Keratinocyte (primary cell): ENCODE data around the gene HORMAD2. TPM values are rescaled to one million over a fixed set of nuclear protein-coding genes. Genes with fewer than 3 reads are reported as not detected.

Source experiments
- DNase-seq: peaks from one replicate; pipeline ENCODE4 v3.0.0-alpha.2; 2011; ENCODE audit warnings: low read depth, missing footprints, low spot score
- FAIRE-seq: peaks from 2 replicates; lab custom pipeline; 2011; peaks lifted over from hg19 to GRCh38; lab: Jason Lieb, UNC
- H2AFZ ChIP-seq: 2 replicates; pipeline ENCODE4 v1.6.0; 2012; ENCODE audit warnings: low read length, control low read depth, inconsistent platforms; ENCODE audit not compliant: control insufficient read depth
- H3K27ac ChIP-seq: 2 replicates; pipeline ENCODE4 v1.5.1; 2011; ENCODE audit warnings: low read length; ENCODE audit not compliant: control insufficient read depth, insufficient read depth
- H3K27me3 ChIP-seq: 3 replicates; pipeline ENCODE4 v1.6.0; 2011; ENCODE audit warnings: low read length; ENCODE audit not compliant: control insufficient read depth, insufficient read depth; ENCODE audit errors: extremely low read depth
- H3K36me3 ChIP-seq, 2 experiments: 2 replicates in 1 of 2; 3 replicates in 1 of 2; pipeline ENCODE4 v1.5.1; 2011; ENCODE audit warnings: low read length in 2 of 2, mild to moderate bottlenecking in 1 of 2; ENCODE audit not compliant: control insufficient read depth in 2 of 2, insufficient read depth in 2 of 2; ENCODE audit errors: extremely low read depth in 1 of 2
- H3K4me1 ChIP-seq: 3 replicates; pipeline ENCODE4 v1.5.1; 2011; ENCODE audit warnings: low read length; ENCODE audit not compliant: control insufficient read depth, insufficient read depth; ENCODE audit errors: extremely low read depth
- H3K4me2 ChIP-seq: 3 replicates; pipeline ENCODE4 v1.6.0; 2011; ENCODE audit warnings: low read depth, low read length; ENCODE audit not compliant: control insufficient read depth, insufficient read depth; ENCODE audit errors: extremely low read depth
- H3K4me3 ChIP-seq, 3 experiments: fragments of 200-600 bp in 1 of 3; sonication (generic) in 1 of 3; 2 replicates in 2 of 3; 3 replicates in 1 of 3; pipeline ENCODE4 v1.5.1; 2011 to 2016; ENCODE audit warnings: low read length in 3 of 3, mild to moderate bottlenecking in 3 of 3, control low read depth in 2 of 3, inconsistent platforms in 1 of 3, low read depth in 1 of 3, mixed read lengths in 1 of 3, mixed run types in 1 of 3, moderate library complexity in 1 of 3; ENCODE audit not compliant: control insufficient read depth in 2 of 3, insufficient read depth in 2 of 3; ENCODE audit errors: extremely low read depth in 1 of 3
- H3K79me2 ChIP-seq: 2 replicates; pipeline ENCODE4 v1.6.0; 2012; ENCODE audit warnings: low read length; ENCODE audit not compliant: control insufficient read depth, insufficient read depth
- H3K9ac ChIP-seq: 3 replicates; pipeline ENCODE4 v1.6.0; 2011; ENCODE audit warnings: low read length; ENCODE audit not compliant: control insufficient read depth, insufficient read depth; ENCODE audit errors: extremely low read depth
- H3K9me1 ChIP-seq: 3 replicates; pipeline ENCODE4 v1.6.0; 2011; ENCODE audit warnings: low read length; ENCODE audit not compliant: control insufficient read depth, insufficient read depth; ENCODE audit errors: extremely low read depth
- H3K9me3 ChIP-seq: 2 replicates; pipeline ENCODE4 v1.5.1; 2012; ENCODE audit warnings: low read depth, low read length; ENCODE audit not compliant: control insufficient read depth
- H4K20me1 ChIP-seq: 3 replicates; pipeline ENCODE4 v1.6.0; 2011; ENCODE audit warnings: low read length; ENCODE audit not compliant: control insufficient read depth, insufficient read depth; ENCODE audit errors: extremely low read depth
- EZH2 ChIP-seq: IDR thresholded peaks from one replicate; pipeline ENCODE4 v1.6.1; 2012; ENCODE audit warnings: inconsistent platforms, mild to moderate bottlenecking, low read length, moderate library complexity
- dilution Hi-C: fragments of 300-500 bp; cut with MboI; formaldehyde crosslinking; loops from one replicate; pipeline ENCODE4 v1.7.0; 2020; ENCODE audit warnings: low sequenced_read_pairs; ENCODE audit not compliant: extremely low pct_ligation_motif_present
- polyA plus RNA-seq, 5 experiments: library from polyadenylated mRNA; depleted of rRNA in 3 of 5; stranded (reverse) in 3 of 5; stranded (forward) in 1 of 5; unstranded in 1 of 5; fragments of >200 nt; gene quantifications; 1 replicate in 1 of 5; 2 replicates in 3 of 5; 3 replicates in 1 of 5; pipeline versions ENCODE4 v1.2.1 to v1.2.3, GENCODE V29; 2011 to 2012; ENCODE audit warnings: missing spikeins in 2 of 5, low read depth in 1 of 5, low replicate concordance in 1 of 5
- TF ChIP-seq, protein P1 (sequence below), 3 experiments: IDR thresholded peaks in 1 of 3; conservative IDR thresholded peaks in 1 of 3; optimal IDR thresholded peaks in 1 of 3; 2 replicates in 2 of 3; 3 replicates in 1 of 3; pipeline versions ENCODE3 to v1.5.1; 2011; ENCODE audit warnings: low read length in 3 of 3, mild to moderate bottlenecking in 3 of 3, moderate library complexity in 2 of 3, control low read depth in 1 of 3, inconsistent platforms in 1 of 3; ENCODE audit not compliant: insufficient read depth in 2 of 3; ENCODE audit errors: extremely low read depth in 1 of 3

Gene HORMAD2
- polyA plus RNA-seq, 1 donor (not counting 4 experiments of a cell fraction or from before 2014, with no cell fraction given): not detected

DNA sequence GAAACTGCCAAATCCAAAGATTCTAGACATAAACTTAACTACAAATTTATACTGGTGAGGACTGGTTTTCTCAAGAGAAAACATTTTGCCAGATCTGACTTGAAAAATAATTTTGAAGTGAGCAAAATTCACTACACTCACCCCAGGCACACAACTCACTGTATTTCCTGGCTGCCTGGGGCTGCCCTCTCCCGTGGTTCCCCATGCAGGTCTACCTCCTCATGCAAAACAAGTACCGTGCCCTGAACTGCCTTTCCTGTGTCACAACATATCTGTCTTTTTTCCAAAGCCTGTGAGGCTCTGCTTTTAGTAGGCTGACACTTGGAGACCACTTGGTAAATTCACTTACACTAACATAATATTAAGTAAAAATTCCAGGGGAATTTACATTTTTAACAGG lies 89.9 kb downstream of the HORMAD2 start:
- Histone ChIP-seq H3K4me3 (no peak overlapping the region), H3K9me1 (no peaks in the 10 kb centered on the region), H3K36me3 (no peaks in the 10 kb centered on the region), H3K9me3 (no peaks in the 10 kb centered on the region), H4K20me1 (no peaks in the 10 kb centered on the region), H3K27me3 (no peaks in the 10 kb centered on the region), H2AFZ (no peak overlapping the region), H3K9ac (no peak overlapping the region), H3K4me1 (no peaks in the 10 kb centered on the region), H3K4me2 (no peak overlapping the region), H3K79me2 (no peaks in the 10 kb centered on the region), H3K27ac (no peak overlapping the region)
- dilution Hi-C loops: no loop called here
- no peak for DNase-seq
- FAIRE-seq: no peak
- no peak for TF ChIP-seq EZH2
- TF ChIP-seq, protein P1, sequence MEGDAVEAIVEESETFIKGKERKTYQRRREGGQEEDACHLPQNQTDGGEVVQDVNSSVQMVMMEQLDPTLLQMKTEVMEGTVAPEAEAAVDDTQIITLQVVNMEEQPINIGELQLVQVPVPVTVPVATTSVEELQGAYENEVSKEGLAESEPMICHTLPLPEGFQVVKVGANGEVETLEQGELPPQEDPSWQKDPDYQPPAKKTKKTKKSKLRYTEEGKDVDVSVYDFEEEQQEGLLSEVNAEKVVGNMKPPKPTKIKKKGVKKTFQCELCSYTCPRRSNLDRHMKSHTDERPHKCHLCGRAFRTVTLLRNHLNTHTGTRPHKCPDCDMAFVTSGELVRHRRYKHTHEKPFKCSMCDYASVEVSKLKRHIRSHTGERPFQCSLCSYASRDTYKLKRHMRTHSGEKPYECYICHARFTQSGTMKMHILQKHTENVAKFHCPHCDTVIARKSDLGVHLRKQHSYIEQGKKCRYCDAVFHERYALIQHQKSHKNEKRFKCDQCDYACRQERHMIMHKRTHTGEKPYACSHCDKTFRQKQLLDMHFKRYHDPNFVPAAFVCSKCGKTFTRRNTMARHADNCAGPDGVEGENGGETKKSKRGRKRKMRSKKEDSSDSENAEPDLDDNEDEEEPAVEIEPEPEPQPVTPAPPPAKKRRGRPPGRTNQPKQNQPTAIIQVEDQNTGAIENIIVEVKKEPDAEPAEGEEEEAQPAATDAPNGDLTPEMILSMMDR (optimal IDR thresholded peaks at IDR 0.05 in 1 of 3, IDR thresholded peaks at IDR 0.05 in 1 of 3, conservative IDR thresholded peaks at IDR 0.05 in 1 of 3; ENCODE audit: extremely low read depth in 1 of 3, insufficient read depth in 2 of 3, low read length in 3 of 3): no peak

DNA sequence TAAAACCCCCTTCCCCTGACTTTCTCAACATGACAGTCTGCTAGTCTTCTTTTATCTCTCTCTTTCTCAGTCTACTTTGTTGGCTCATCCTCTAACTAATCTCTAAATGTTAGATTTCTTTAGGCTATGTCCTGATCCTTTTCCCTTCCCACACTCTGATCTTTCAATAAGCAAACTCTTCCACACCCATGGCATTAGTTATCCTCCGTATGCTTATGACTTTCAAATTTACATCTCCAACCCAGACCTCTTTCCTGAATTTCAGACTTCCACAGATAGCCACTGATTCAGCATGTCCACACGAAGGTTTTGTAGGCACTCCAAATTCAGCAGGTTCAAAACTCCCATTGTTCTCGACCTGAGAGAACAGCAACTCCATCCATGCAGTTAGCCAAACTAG lies 90.7 kb downstream of the HORMAD2 start:
- H3K9me1 ChIP-seq: no peaks in the 10 kb centered on the region
- H3K27me3 ChIP-seq: no peaks in the 10 kb centered on the region
- TF ChIP-seq, protein P1 (optimal IDR thresholded peaks at IDR 0.05 in 1 of 3, IDR thresholded peaks at IDR 0.05 in 1 of 3, conservative IDR thresholded peaks at IDR 0.05 in 1 of 3; ENCODE audit: extremely low read depth in 1 of 3, insufficient read depth in 2 of 3, low read length in 3 of 3): no peak
- TF ChIP-seq EZH2: no peak
- no peak for DNase-seq
- FAIRE-seq: no peak
- H3K4me1 ChIP-seq: peaks cover 5% of the 10 kb centered on the region
- H3K36me3 ChIP-seq: no peaks in the 10 kb centered on the region
- H2AFZ ChIP-seq: no peak overlapping the region
- H3K79me2 ChIP-seq: no peaks in the 10 kb centered on the region
- no peak overlapping the region for H3K9ac ChIP-seq
- H3K4me3 ChIP-seq: no peak overlapping the region
- H3K9me3 ChIP-seq: no peaks in the 10 kb centered on the region
- H4K20me1 ChIP-seq: no peaks in the 10 kb centered on the region
- no peak overlapping the region for H3K4me2 ChIP-seq
- H3K27ac ChIP-seq: no peak overlapping the region
- dilution Hi-C loops: no loop called here
